NT2/D1 (cell line): ENCODE measurements around the gene PI4KA.
"Not testable (repeated sequence)": the region's sequence is repeated elsewhere in the genome, so short reads cannot be mapped to it uniquely, and the experiment has no call there.

ENCODE experiments used
- YY1 ChIP-seq: IDR thresholded peaks from 2 replicates; pipeline ENCODE4 v1.6.1; 2011; ENCODE audit not compliant: insufficient read length, insufficient read depth
- ZNF274 ChIP-seq: IDR thresholded peaks from 2 replicates; pipeline ENCODE4 v1.6.1; 2011; ENCODE audit warnings: mild to moderate bottlenecking, low read depth, low read length

GRCh38 chr22:20669471-20669870 lies 189.1 kb downstream of the PI4KA start:
- not testable (repeated sequence) for TF ChIP-seq YY1, ZNF274
